OCI-LY1 (cell line): ENCODE measurements around the gene STRIT1.

ENCODE experiments used
- H2AFZ ChIP-seq: fragments of 200-600 bp; sonication (generic), shearing (Covaris generic); 2 replicates; pipeline ENCODE4 v1.6.0; 2014; ENCODE audit warnings: antibody characterized with exemption, mild to moderate bottlenecking, low read length
- H3F3A ChIP-seq: fragments of 200-600 bp; sonication (generic), shearing (Covaris generic); 2 replicates; pipeline ENCODE4 v1.6.0; 2014; ENCODE audit warnings: mild to moderate bottlenecking, antibody characterized with exemption, low read length, moderate library complexity; ENCODE audit not compliant: insufficient read depth
- H3K27ac ChIP-seq: fragments of 200-600 bp; sonication (generic); 2 replicates; pipeline ENCODE4 v1.5.1; 2014; ENCODE audit warnings: low read length, mixed run types, mild to moderate bottlenecking, low read depth; ENCODE audit not compliant: poor library complexity, severe bottlenecking
- H3K27me3 ChIP-seq: fragments of 200-600 bp; sonication (generic); 2 replicates; pipeline ENCODE4 v1.6.0; 2014; ENCODE audit warnings: antibody characterized with exemption, mild to moderate bottlenecking, low read length, moderate library complexity; ENCODE audit not compliant: insufficient read depth
- H3K36me3 ChIP-seq: fragments of 200-600 bp; sonication (generic); 2 replicates; pipeline ENCODE4 v1.6.1; 2014; ENCODE audit warnings: mild to moderate bottlenecking, antibody characterized with exemption, low read length, moderate library complexity, mixed read lengths; ENCODE audit not compliant: insufficient read depth
- H3K4me1 ChIP-seq: fragments of 200-600 bp; sonication (generic); 2 replicates; pipeline ENCODE4 v1.5.1; 2014; ENCODE audit warnings: mild to moderate bottlenecking, low read length, moderate library complexity; ENCODE audit not compliant: insufficient read depth, severe bottlenecking
- H3K4me2 ChIP-seq: fragments of 200-600 bp; sonication (generic), shearing (Covaris generic); 2 replicates; pipeline ENCODE4 v1.6.1; 2014; ENCODE audit warnings: low read length
- H3K4me3 ChIP-seq: fragments of 200-600 bp; sonication (generic); 2 replicates; pipeline ENCODE4 v1.5.1; 2014; ENCODE audit warnings: low read length, low read depth, mild to moderate bottlenecking, mixed read lengths; ENCODE audit not compliant: poor library complexity, severe bottlenecking
- H3K79me2 ChIP-seq: fragments of 200-600 bp; shearing (Covaris generic); 2 replicates; pipeline ENCODE4 v1.6.1; 2016; ENCODE audit warnings: mixed run types, low read length, mixed read lengths; ENCODE audit not compliant: insufficient read depth
- H3K9ac ChIP-seq: fragments of 200-600 bp; sonication (generic), shearing (Covaris generic); 2 replicates; pipeline ENCODE4 v1.6.1; 2014; ENCODE audit warnings: mild to moderate bottlenecking, low read length, mixed read lengths
- H3K9me2 ChIP-seq: fragments of 200-600 bp; sonication (generic), shearing (Covaris generic); 2 replicates; pipeline ENCODE4 v1.6.1; 2014; ENCODE audit warnings: low read depth, mild to moderate bottlenecking, low read length, mixed read lengths
- H3K9me3 ChIP-seq: fragments of 200-600 bp; shearing (Covaris generic); 2 replicates; pipeline ENCODE4 v1.6.1; 2014; ENCODE audit warnings: low read length, mixed read lengths
- H4K20me1 ChIP-seq: fragments of 200-600 bp; sonication (generic), shearing (Covaris generic); 2 replicates; pipeline ENCODE4 v1.6.0; 2016; ENCODE audit warnings: mild to moderate bottlenecking, low read length; ENCODE audit not compliant: insufficient read depth
- CTCF ChIP-seq: fragments of 200-600 bp; sonication (generic), shearing (Covaris generic); IDR thresholded peaks from 2 replicates; pipeline ENCODE4 v1.5.1; 2017; ENCODE audit warnings: mild to moderate bottlenecking, antibody characterized with exemption, low read length, moderate library complexity, mixed read lengths
- EZH2 ChIP-seq: fragments of 200-600 bp; sonication (generic), shearing (Covaris generic); IDR thresholded peaks from 2 replicates; pipeline ENCODE4 v1.8.0; 2017; ENCODE audit warnings: borderline replicate concordance, mixed run types, mild to moderate bottlenecking, antibody characterized with exemption, low read length, moderate library complexity, mixed read lengths

The STRIT1 gene

DNA sequence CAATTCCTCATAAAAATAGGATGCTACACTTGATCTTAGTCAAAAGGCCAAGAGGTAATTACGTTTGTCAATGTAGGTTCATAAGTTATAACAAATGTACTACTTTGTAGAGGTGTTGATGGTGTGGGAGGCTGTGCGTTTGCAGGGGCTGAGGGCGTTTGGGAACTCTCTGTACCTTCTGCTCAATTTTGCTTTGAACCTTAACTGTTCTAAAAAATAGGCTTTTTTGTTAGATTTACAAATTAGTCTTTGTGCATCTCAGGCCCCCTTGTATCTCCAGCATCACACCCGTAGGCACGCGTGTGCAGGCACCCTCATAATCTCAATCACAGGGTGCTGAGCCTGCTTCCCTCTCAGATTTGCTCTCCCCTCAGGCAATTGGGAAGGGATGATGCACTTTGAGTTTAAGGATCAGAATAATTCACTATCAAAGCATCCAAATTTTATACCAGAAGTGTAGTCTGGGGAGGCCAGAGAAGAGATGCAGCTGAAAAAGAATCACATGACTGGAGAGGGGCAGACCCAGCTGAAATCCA, 36.1 kb upstream of the STRIT1 start:
- Histone ChIP-seq H3K27me3 (no peaks in the 10 kb centered on the region; the same call in 1 of the 2 replicates), H3K79me2 (no peaks in the 10 kb centered on the region), H3K4me1 (peaks cover 14% of the 10 kb centered on the region), H3K9me2 (no peaks in the 10 kb centered on the region), H3K4me3 (no peak overlapping the region), H2AFZ (no peak overlapping the region), H3K36me3 (no peaks in the 10 kb centered on the region), H3K4me2 (no peak overlapping the region), H3F3A (no peaks in the 10 kb centered on the region), H4K20me1 (no peaks in the 10 kb centered on the region), H3K9ac (no peak overlapping the region), H3K27ac (no peak overlapping the region), H3K9me3 (no peaks in the 10 kb centered on the region)
- TF ChIP-seq EZH2 (no peak), CTCF (no peak)

GRCh38 chr3:155327871-155328270, 34.4 kb upstream of the STRIT1 start:
- Histone ChIP-seq H3K9me3 (no peaks in the 10 kb centered on the region), H4K20me1 (no peaks in the 10 kb centered on the region), H3K4me1 (peaks cover 14% of the 10 kb centered on the region), H3K27ac (no peak overlapping the region), H3K9me2 (no peaks in the 10 kb centered on the region), H3K4me3 (no peak overlapping the region), H3K9ac (no peak overlapping the region), H3K36me3 (no peaks in the 10 kb centered on the region), H3K79me2 (no peaks in the 10 kb centered on the region), H3K27me3 (no peaks in the 10 kb centered on the region; the same call in 1 of the 2 replicates), H3K4me2 (no peak overlapping the region), H3F3A (0 out of 2 replicates have a peak, but pooled peaks cover 2% of the 10 kb centered on the region), H2AFZ (no peak overlapping the region)
- TF ChIP-seq CTCF: no peak
- TF ChIP-seq EZH2: no peak

GRCh38 chr3:155327430-155327829, 33.9 kb upstream of the STRIT1 start:
- Histone ChIP-seq H2AFZ (no peak overlapping the region), H3F3A (0 out of 2 replicates have a peak, but pooled peaks cover 2% of the 10 kb centered on the region), H3K9ac (no peak overlapping the region), H3K27ac (no peak overlapping the region), H3K36me3 (no peaks in the 10 kb centered on the region), H3K27me3 (no peaks in the 10 kb centered on the region), H3K9me2 (no peaks in the 10 kb centered on the region), H3K79me2 (no peaks in the 10 kb centered on the region), H4K20me1 (no peaks in the 10 kb centered on the region), H3K4me1 (peaks cover 14% of the 10 kb centered on the region), H3K4me3 (no peak overlapping the region), H3K4me2 (no peak overlapping the region), H3K9me3 (no peaks in the 10 kb centered on the region)
- no peak for TF ChIP-seq EZH2
- no peak for TF ChIP-seq CTCF
